Upper lobe of left lung (tissue), 6 donors: ENCODE data around the gene COMMD3. TPM values are rescaled to one million over a fixed set of nuclear protein-coding genes. Genes with fewer than 3 reads are reported as not detected.

Source experiments
- ATAC-seq, 2 donors: fragments of 200-7000 bp; cut with Tn5 transposase; one replicate each; pipeline ENCODE4 v1.9.1; 2022; ENCODE audit warnings: mild to moderate bottlenecking in 2 of 2, moderate library complexity in 2 of 2; ENCODE audit not compliant: low FRiP score in 2 of 2
- DNase-seq, 2 donors: peaks; one replicate each; pipeline ENCODE4 v3.0.0-alpha.2; 2019 to 2020
- H3K27ac ChIP-seq, 4 donors: fragments of 200-600 bp; sonication (generic); one replicate each; pipeline ENCODE4 v1.5.1; 2016 to 2019
- H3K27me3 ChIP-seq, 4 donors: fragments of 200-600 bp; sonication (generic); one replicate each; pipeline ENCODE4 v1.5.1; 2017 to 2019
- H3K36me3 ChIP-seq, 4 donors: fragments of 200-600 bp; sonication (generic); one replicate each; pipeline ENCODE4 v1.5.1; 2016 to 2019
- H3K4me1 ChIP-seq, 4 donors: fragments of 200-600 bp; sonication (generic); one replicate each; pipeline ENCODE4 v1.5.1; 2018 to 2019
- H3K4me3 ChIP-seq, 4 donors: fragments of 200-600 bp; sonication (generic); one replicate each; pipeline ENCODE4 v1.5.1; 2017 to 2019; ENCODE audit warnings: mild to moderate bottlenecking in 2 of 4, moderate library complexity in 1 of 4
- H3K9me3 ChIP-seq, 4 donors: fragments of 200-600 bp; sonication (generic); one replicate each; pipeline ENCODE4 v1.5.1; 2018 to 2019
- EP300 ChIP-seq, 4 donors: sonication (generic); formaldehyde crosslinking; IDR thresholded peaks; one replicate each; pipeline ENCODE4 v1.5.1; 2017; ENCODE audit warnings: antibody characterized with exemption in 4 of 4, control low read depth in 2 of 4
- POLR2A ChIP-seq, 4 donors: fragments of 450-650 bp; IDR thresholded peaks; one replicate each; pipeline ENCODE4 v1.5.1; 2016 to 2017; ENCODE audit warnings: antibody characterized with exemption in 4 of 4, mild to moderate bottlenecking in 2 of 4
- POLR2AphosphoS5 ChIP-seq, 2 donors: sonication (generic); formaldehyde crosslinking; IDR thresholded peaks; one replicate each; pipeline ENCODE4 v1.5.1; 2017; ENCODE audit warnings: antibody characterized with exemption in 2 of 2
- WGBS, 2 donors: methylation state at CpG; one replicate each; pipeline ENCODE4 v1.1.5; 2017 to 2018; 5-methylcytosine and 5-hydroxymethylcytosine counted together
- total RNA-seq, 6 donors: library from RNA; depleted of rRNA in 4 of 6; stranded (reverse); fragments of >200 nt in 4 of 6; gene quantifications; one replicate each; pipeline versions ENCODE4 v1.1.0 to v1.2.1, GENCODE V29; 2016 to 2021
- TF ChIP-seq, protein P1 (sequence below), 6 experiments: fragments of 450-650 bp in 4 of 6; fragments of 200-600 bp in 2 of 6; sonication (generic) in 2 of 6; IDR thresholded peaks; one replicate each; pipeline ENCODE4 v1.5.1; 2016 to 2019; ENCODE audit warnings: antibody characterized with exemption in 6 of 6
- donor health status: DM: no; HTN: no; CAD: no; lungs with moderate emphysema.
- donor health status: DM: no; HTN: yes; CAD: no; lungs with severe emphysema.

Gene COMMD3
- total RNA-seq, 6 donors from 2014 or later = 11.0 to 312 (median 39.6) TPM

DNA sequence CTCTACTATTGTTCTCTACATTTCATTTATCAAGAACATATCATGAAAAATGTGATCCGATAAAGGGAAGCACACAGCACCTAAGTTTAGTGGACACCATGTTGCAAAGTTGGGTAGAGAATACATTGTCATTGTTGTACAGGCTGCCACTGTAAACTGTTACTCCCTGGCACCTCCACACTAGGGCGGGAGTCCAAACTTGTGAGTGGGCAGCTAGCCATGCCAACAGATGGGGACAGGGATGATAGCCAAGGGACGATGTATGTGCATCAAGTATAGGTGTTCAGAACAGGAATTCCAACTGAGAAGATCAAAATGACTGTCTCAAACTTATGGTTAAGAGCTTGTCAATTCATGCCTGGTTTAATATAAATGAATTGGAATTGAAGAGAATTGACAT is 31.1 kb upstream of the COMMD3 start:
- H3K4me3 ChIP-seq = no peak overlapping the region
- 62 to 79% methylated on average over 3 of the region's 3 CpGs for WGBS, 2 donors
- H3K36me3 ChIP-seq = no peaks in the 10 kb centered on the region
- H3K9me3 ChIP-seq = no peaks in the 10 kb centered on the region
- ATAC-seq = no peak
- TF ChIP-seq POLR2AphosphoS5 (IDR thresholded peaks at IDR 0.05) = no peak
- no peak for TF ChIP-seq EP300 (IDR thresholded peaks at IDR 0.05)
- TF ChIP-seq, protein P1, sequence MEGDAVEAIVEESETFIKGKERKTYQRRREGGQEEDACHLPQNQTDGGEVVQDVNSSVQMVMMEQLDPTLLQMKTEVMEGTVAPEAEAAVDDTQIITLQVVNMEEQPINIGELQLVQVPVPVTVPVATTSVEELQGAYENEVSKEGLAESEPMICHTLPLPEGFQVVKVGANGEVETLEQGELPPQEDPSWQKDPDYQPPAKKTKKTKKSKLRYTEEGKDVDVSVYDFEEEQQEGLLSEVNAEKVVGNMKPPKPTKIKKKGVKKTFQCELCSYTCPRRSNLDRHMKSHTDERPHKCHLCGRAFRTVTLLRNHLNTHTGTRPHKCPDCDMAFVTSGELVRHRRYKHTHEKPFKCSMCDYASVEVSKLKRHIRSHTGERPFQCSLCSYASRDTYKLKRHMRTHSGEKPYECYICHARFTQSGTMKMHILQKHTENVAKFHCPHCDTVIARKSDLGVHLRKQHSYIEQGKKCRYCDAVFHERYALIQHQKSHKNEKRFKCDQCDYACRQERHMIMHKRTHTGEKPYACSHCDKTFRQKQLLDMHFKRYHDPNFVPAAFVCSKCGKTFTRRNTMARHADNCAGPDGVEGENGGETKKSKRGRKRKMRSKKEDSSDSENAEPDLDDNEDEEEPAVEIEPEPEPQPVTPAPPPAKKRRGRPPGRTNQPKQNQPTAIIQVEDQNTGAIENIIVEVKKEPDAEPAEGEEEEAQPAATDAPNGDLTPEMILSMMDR (IDR thresholded peaks at IDR 0.05) = no peak
- no peak for TF ChIP-seq POLR2A (IDR thresholded peaks at IDR 0.05)
- no peak for DNase-seq
- no peaks in the 10 kb centered on the region for H3K4me1 ChIP-seq
- H3K27ac ChIP-seq = no peak overlapping the region
- H3K27me3 ChIP-seq = no peaks in the 10 kb centered on the region

DNA sequence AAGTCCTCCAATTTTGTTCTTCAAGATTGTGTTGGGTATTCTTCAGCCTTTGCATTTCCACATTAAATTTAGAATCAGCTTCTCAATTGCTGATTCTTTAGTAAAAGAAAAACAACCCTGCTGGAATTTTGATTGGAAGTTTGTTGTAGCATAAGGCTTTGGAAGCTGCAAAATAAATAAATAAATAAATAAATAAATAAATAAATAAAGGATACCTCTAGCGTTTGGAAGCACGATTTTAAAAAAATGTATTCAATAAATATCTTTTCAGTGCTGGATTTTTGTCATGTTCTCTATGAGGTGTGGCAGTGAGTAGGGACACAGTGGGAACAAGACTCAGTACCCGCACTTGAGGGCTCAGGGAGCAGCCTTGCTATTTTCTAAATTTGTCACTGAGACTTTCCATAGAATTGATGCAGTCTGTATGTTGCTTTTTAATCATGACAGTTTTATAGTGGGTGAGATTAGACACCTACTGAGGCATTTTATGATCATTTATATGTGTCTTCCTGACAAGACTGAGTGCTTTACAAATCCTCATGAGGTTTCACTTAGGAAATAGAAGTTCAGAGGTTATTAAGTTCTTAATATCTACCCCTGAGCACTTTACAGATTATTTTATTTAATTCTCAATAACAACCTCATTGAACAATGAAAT is 22.3 kb upstream of the COMMD3 start:
- ATAC-seq = no peak
- 91 to 92% methylated on average over 3 of the region's 3 CpGs for WGBS, 2 donors
- Histone ChIP-seq H3K36me3 (no peaks in the 10 kb centered on the region), H3K27ac (no peak overlapping the region), H3K4me1 (no peaks in the 10 kb centered on the region), H3K9me3 (no peaks in the 10 kb centered on the region), H3K27me3 (no peaks in the 10 kb centered on the region), H3K4me3 (no peak overlapping the region)
- DNase-seq = no peak
- TF ChIP-seq EP300 (IDR thresholded peaks at IDR 0.05) (no peak), POLR2A (IDR thresholded peaks at IDR 0.05) (no peak), POLR2AphosphoS5 (IDR thresholded peaks at IDR 0.05) (no peak)
- TF ChIP-seq, protein P1 (IDR thresholded peaks at IDR 0.05) = no peak

DNA sequence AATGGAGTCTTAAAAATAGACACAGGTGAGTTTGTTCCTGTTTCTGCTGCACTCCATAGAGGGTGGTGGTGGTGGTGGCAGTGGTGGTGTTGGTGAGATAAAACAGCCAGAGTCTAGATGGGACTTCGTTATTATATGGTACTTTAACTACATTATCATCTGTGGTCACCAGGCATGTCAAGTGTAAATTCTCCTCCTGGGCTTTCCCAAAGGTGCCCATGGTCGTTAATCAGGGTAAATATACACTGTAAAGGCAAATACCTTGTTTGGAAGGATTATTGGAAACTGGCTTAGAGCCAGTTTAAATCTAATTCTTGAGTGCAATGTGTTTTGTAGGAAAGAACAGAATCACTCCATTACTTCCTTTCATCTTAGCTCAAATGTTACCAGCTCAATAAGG is 21.5 kb upstream of the COMMD3 start:
- Histone ChIP-seq H3K4me3 (no peak overlapping the region), H3K4me1 (no peaks in the 10 kb centered on the region), H3K27ac (no peak overlapping the region), H3K27me3 (no peaks in the 10 kb centered on the region), H3K36me3 (no peaks in the 10 kb centered on the region), H3K9me3 (no peaks in the 10 kb centered on the region)
- no peak for TF ChIP-seq EP300 (IDR thresholded peaks at IDR 0.05)
- TF ChIP-seq, protein P1 (IDR thresholded peaks at IDR 0.05) = no peak
- TF ChIP-seq POLR2AphosphoS5 (IDR thresholded peaks at IDR 0.05) = no peak
- no peak for TF ChIP-seq POLR2A (IDR thresholded peaks at IDR 0.05)
- WGBS, 2 donors = 35 to 51% methylated on average over 2 of the region's 2 CpGs
- DNase-seq (no peak), ATAC-seq (no peak)

DNA sequence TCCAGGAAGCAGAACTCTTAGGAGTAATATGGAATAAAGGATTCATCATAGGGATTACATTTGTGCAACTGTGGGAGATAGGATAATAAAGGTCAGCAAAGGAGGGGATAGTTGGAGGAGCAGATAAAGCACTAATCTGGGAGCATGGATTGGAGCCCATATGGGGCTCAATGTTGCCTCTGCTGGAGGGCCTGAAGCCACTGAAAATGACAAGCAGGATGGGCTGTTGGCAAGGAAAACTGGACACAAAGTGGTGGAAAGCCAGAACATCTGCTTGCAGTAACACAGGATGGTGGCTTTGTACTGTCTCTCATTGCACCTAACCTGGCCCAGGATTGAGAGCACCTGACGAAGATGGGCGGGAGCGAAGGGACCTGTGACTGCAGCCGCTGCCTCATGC is 15.0 kb upstream of the COMMD3 start:
- H3K27ac ChIP-seq = no peak overlapping the region
- 93 to 100% methylated on average over 4 of the region's 4 CpGs for WGBS, 2 donors
- ATAC-seq = no peak

More for the DNA sequence above, 15.0 kb upstream of the COMMD3 start:
- no peaks in the 10 kb centered on the region for H3K27me3 ChIP-seq
- no peak overlapping the region for H3K4me3 ChIP-seq
- TF ChIP-seq EP300 (IDR thresholded peaks at IDR 0.05) = no peak
- no peak for TF ChIP-seq POLR2A (IDR thresholded peaks at IDR 0.05)
- TF ChIP-seq, protein P1 (IDR thresholded peaks at IDR 0.05) = no peak
- TF ChIP-seq POLR2AphosphoS5 (IDR thresholded peaks at IDR 0.05) = no peak
- no peaks in the 10 kb centered on the region for H3K4me1 ChIP-seq
- H3K36me3 ChIP-seq = no peaks in the 10 kb centered on the region
- peak in 1 of 2 donors; percentile 9 for DNase-seq
- H3K9me3 ChIP-seq = no peaks in the 10 kb centered on the region
